ENCODE results near the gene BTG4.

The BTG4 gene

DNA sequence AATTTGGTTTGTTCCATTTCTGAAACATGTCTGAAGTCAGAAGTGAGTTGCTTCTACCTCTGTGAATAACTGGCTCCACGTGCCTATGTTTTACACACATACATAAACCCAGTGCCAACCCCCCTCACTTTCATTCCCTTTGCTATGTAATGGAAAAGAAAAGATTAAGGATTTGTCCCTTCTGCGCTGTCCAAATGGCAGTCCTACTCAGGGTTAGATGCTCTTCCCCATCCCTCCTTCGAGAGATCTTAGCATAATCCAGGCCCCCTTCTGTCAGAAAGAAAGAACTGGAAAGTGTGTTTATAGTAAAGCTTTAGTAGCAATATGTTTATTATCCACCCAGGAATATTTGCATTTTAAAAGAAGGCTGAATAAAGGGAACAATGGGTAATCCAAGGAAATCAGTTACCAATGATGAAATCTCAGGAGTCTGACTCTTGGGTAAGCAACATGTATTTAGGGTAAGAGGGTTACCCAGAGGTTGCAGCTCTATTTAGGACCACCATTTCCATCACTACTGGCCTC lies 25.2 kb upstream of the BTG4 start:
- no peak for DNase-seq (ENCODE audit: low spot score)

DNA sequence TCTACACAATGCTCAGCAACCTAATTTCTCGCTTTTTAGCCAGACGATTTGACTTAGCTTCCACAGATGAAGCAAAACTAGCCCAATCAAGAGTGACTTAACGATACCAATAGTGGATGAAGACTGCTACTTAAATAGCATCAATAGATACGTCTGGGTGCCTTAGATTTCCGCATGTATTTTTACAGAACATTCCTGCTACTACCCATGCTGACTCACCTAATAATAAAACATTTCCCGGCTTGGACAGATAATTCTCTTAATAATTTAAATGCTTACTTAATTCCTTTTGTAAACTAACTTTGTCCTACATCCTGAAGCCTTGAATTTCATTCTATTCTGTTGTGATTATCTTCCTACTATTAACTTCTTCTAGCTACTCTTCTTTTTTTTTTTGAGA lies 23.1 kb upstream of the BTG4 start:
- no peak for DNase-seq (ENCODE audit: low spot score)

GRCh38 chr11:111532365-111532709 lies 20.2 kb upstream of the BTG4 start:
- no peak for DNase-seq (ENCODE audit: low spot score)

DNA sequence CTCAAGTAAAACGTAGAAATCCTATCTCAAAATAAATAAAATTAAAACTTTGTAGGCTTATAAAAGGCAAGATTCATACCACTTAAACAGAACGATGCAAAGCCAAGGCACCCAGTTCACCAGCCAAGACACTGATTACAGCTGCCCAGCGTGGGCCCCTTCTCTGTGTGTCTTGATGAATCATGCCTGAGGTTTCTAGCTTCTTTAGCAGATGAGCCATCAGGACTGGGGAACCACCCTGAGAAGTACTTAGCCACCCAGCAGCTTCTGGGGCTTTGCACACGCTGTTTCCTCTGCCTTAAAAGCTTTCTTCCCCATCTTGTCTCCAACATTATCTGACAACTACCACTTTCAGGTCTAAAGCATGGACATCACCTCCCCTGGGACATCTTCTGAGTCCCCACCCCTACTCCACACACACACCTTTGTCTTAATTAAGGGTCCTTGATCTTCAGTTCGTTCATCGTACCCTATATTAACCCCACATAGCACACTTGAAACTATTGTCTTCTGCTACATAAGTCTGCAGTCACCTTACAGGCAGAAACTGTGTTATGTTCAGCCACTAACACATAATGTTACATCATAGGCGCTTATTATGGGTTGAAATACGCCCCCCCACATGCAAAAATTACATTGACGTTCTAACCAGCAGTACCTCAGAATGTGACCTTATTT lies 19.6 kb upstream of the BTG4 start:
- DNase-seq (ENCODE audit: low spot score), result peak; percentile 24

GRCh38 chr11:111531136-111531535 lies 18.9 kb upstream of the BTG4 start:
- no peak for DNase-seq (ENCODE audit: low spot score)

DNA sequence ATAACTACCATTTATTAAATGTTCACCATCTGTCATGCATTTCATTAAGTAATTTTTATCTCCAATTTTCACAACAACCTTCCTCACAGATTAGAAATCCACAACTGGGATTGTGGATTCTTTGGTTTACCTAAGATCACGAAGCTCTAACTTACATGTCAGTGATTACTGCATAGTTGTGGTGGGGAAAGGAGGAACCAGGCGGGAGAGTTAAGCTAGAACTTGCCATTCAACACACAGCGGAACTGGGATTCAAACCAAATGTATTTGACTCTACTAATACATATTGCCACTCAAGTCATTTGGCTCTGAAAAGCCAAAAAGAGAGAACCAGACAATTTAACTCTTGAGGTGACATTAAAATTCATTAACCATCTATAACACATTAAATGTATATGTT lies 17.9 kb upstream of the BTG4 start:
- no peak for DNase-seq (ENCODE audit: low spot score)

DNA sequence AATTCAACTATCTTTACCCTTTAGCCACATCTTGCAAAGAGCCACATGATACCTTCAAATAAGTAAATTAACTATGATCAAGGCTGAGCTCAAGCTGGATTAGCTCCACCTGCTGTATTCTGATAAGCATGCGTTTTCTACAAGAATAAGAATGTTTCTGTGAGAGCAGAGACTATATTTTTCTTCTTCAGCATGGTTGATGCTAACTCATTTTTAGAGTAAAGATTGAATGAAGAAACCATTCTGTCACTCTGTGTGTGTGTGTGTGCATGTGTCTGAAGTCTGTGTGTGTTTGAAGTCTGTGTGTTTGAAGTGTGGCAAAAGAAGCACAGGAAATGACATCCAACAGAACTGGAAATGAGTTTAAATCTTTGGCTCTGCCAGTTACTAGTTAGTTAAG lies 16.4 kb upstream of the BTG4 start:
- DNase-seq (ENCODE audit: low spot score), result peak; percentile 18

DNA sequence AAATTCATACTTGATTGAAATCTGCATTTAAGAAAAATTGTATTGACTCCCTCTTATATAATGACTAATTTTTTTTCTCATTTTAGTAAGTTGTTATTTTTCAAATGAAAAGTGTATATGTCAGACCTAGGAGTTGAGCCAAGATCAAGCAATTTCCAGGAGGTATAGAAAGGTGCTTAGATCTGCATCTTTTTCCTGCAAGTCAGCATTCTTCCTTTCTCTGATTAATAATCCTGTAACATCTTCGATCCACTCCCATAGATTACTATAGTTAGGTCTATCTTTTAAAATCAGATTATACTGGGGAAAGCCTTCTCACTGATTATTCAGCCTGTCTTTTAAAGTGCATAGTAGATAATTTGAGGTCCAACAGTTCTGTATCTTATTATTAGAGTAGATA lies 15.1 kb upstream of the BTG4 start:
- DNase-seq (ENCODE audit: low spot score), result no peak

GRCh38 chr11:111526501-111526900 lies 14.3 kb upstream of the BTG4 start:
- no peak for DNase-seq (ENCODE audit: low spot score)

- DNase-seq (ENCODE audit: low spot score), result no peak
Observed at GRCh38 chr11:111525456-111525855, 13.3 kb upstream of the BTG4 start.

DNA sequence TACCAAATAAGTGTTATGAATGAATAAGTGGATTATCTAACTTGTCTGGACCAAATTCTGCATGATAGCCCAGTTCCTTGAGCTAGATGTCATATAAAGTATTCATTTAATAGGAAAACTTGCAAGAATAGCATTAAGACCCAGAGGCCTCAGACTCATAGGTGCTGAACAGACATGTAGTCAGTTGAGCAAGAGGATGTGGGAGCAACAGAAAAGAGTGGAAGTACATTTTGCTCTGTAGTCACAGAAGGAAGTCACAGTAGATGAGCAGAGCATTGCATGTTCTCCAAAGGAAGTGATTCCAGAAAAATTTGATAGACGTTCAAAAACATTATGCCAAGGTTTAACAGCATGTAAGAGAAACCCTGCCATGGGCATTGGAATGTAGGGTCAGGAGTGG lies 11.9 kb upstream of the BTG4 start:
- DNase-seq (ENCODE audit: low spot score), result no peak

GRCh38 chr11:111523343-111523742 lies 11.2 kb upstream of the BTG4 start:
- no peak for DNase-seq (ENCODE audit: low spot score)

- no peak for DNase-seq (ENCODE audit: low spot score)
Observed at GRCh38 chr11:111522426-111522825, 10.2 kb upstream of the BTG4 start.

DNA sequence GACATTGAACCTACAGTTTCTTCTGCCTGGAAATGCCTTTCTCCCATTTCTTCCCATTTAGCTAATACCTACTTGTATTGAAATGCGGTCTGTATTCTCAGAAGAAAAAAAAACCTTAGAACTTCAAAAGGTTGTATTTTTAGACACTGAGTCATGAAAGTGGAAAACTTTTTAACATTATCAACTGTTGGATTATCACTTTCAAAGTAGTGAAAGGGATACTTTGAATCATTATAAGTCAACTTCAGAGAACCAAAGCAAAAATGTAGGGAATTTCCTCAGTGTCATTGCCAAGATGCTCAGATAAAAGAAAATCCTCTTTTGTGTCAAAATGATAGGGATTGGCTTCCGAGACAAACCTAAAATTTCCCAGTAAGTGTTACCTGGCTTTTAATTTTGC lies 8.9 kb upstream of the BTG4 start:
- no peak for DNase-seq (ENCODE audit: low spot score)

- no peak for DNase-seq (ENCODE audit: low spot score)
Observed at GRCh38 chr11:111520560-111520959, 8.4 kb upstream of the BTG4 start.

DNA sequence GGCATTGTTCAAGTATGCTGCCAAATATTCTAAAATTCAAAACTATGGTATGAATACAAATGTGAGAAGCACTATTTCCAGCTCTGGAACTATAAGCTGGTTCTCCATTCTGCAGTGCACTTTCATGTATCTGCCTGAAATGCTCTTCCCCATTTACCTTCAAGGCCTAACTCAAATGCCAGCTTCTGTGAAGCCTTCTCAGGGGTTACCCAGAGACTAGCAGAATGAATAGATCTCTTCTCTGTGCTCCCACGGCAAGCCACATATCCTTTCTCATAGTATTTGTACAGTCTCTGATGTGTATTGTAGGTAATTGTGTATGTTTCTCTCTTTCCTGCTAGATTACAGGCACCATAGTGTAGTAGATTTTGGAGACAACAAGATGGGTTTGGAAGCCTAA lies 6.5 kb upstream of the BTG4 start:
- DNase-seq (ENCODE audit: low spot score), result no peak

DNA sequence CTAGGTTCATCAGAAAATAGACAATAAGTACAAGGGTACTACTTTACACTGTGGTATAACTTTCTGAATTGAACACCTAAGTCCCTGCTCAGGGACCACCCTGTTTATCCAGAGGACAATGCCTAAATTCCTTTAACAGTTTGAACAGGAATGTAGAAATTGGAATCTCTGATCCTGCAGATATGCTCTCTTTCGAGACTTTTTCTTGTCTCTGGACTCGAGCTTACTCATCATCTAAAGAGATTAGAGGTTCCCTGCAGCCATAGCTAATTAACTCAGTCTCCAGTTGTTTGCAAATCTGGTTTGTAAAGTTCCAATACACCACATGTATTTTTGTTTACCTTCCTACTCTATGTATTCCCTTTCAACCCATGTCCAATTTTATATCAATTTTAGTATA lies 3.4 kb upstream of the BTG4 start:
- DNase-seq (ENCODE audit: low spot score), result no peak

DNA sequence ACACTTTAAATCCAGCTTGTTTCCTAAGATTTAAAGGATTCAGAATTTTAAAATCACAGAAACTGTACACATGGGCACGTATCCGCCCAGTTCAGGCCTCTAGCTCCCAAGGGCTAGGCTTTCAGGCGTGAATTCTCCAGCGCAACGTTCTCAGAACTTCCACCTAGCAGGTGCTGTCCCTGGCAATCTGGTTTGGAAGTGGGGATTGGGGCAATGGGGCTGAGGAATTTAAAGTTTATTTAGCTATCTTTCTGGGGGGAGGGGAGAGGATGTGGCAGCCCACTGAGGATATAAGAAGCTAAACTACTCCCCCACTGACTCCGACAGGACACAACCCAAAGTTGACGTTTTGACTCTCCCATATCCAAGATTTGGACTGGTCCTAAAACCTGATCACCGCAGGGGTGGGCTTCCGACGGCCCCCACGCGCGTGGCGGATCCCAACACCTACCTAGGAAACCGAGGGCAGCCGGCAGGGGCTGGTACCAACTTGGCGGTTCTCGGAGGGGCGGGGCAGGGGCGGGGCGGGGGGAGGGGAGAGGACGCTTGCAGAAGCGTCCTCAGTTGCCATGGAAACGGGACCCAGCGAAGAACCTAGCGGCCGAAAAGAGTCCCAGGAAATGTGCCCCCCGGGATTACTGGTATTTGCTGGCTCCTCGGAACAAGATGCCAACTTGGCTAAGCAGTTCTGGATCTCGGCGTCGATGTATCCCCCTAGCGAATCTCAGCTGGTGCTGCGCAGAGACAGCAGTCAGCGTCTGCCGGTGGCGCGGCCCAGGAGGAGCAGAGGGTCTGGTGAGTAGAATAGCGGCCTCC lies 2.2 kb upstream of the BTG4 start, which contains the start of gene HOATZ:
HOATZ (plus strand) TSS at position 563 of the 816 bp plus-strand sequence; CDS start at position 570, 7 bp downstream.
- no peak for DNase-seq (ENCODE audit: low spot score)

DNA sequence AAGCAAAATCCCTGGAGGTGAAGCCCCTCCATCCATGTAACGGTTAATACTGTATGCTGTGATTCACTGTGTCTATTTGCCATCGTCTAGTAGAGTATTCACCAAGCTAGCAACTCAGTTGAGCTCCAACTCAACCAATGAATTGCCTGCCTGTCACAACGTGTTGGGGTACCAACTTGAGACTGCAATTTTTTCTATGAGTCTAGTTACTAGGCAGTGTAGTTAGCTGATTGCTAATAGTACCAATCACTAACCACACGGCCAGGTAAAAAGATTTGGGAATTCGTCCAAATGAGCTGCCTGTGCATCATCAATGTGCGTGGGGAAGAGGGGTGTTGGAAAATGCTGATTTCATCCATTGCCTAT lies 1.0 kb upstream of the BTG4 start:
- no peak for DNase-seq (ENCODE audit: low spot score)

- DNase-seq (ENCODE audit: low spot score), result no peak
Observed at GRCh38 chr11:111510311-111510710, 1.9 kb downstream of the BTG4 start.

DNA sequence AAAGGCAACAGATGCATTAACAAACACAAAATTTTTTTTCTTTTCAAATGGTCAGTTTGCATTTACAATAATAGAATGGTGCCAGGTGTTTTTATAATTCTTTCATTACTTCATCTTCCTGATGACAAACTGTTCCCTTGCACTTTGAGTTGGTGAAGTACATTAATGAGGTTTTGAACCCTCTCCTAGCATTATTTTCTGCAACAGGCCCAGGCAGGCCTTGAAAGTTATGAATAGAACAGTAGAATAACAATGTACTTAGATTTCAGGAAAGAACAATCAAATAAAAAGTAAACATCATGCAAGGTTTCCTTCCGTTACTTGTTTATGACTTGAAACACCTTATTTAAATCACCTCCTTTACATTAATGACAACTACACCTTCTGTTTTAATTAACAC lies 9.6 kb downstream of the BTG4 start:
- no peak for DNase-seq (ENCODE audit: low spot score)

GRCh38 chr11:111500481-111500880 lies 11.7 kb downstream of the BTG4 start:
- DNase-seq (ENCODE audit: low spot score), result no peak

GRCh38 chr11:111499483-111499882 lies 12.7 kb downstream of the BTG4 start:
- no peak for DNase-seq (ENCODE audit: low spot score)

GRCh38 chr11:111494040-111494439 lies 18.1 kb downstream of the BTG4 start:
- no peak for DNase-seq (ENCODE audit: low spot score)

Data from CD4-positive, alpha-beta T cell treated with Interleukin-15 for 4 hours (primary cell).